Fibroblast of mammary gland (primary cell): Measurements from ENCODE around the gene MMS19.

Experiments
- DNase-seq: peaks from one replicate; pipeline ENCODE4 v3.0.0-alpha.2; 2010; ENCODE audit warnings: low read depth
- H3K4me3 ChIP-seq: 2 replicates; pipeline ENCODE4 v1.5.1; 2011; ENCODE audit warnings: low read depth, mild to moderate bottlenecking, low read length, moderate library complexity; ENCODE audit not compliant: control insufficient read depth
- TF ChIP-seq, protein P1 (sequence below): conservative IDR thresholded peaks from 2 replicates; pipeline ENCODE4 v1.5.1; 2011; ENCODE audit warnings: low read depth, low read length, inconsistent platforms; ENCODE audit not compliant: control insufficient read depth, insufficient read depth

MMS19 gene

DNA sequence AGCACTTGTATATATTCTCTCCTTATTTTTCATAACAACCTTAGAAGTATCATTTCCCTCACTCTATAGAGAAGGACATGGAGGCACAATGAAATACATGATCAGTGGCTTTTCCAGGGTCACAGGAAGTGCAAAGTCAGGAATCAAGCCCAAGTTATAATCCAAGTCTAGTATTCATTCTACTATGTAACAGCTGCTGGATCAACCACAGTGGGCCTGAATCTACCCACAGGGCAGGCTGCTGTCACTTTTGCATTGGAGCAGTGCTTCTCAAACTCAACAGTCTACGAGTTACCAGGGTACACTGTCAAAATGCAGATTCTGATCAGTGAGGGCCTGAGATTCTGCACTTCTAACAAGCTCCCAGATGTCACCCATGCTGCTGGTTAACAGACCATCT lies 34.0 kb downstream of the MMS19 start:
- TF ChIP-seq, protein P1, sequence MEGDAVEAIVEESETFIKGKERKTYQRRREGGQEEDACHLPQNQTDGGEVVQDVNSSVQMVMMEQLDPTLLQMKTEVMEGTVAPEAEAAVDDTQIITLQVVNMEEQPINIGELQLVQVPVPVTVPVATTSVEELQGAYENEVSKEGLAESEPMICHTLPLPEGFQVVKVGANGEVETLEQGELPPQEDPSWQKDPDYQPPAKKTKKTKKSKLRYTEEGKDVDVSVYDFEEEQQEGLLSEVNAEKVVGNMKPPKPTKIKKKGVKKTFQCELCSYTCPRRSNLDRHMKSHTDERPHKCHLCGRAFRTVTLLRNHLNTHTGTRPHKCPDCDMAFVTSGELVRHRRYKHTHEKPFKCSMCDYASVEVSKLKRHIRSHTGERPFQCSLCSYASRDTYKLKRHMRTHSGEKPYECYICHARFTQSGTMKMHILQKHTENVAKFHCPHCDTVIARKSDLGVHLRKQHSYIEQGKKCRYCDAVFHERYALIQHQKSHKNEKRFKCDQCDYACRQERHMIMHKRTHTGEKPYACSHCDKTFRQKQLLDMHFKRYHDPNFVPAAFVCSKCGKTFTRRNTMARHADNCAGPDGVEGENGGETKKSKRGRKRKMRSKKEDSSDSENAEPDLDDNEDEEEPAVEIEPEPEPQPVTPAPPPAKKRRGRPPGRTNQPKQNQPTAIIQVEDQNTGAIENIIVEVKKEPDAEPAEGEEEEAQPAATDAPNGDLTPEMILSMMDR: no peak
- DNase-seq: no peak
- no peak overlapping the region for H3K4me3 ChIP-seq

GRCh38 chr10:97463363-97464132 lies 34.7 kb downstream of the MMS19 start:
- H3K4me3 ChIP-seq: no peak overlapping the region
- DNase-seq: peak; percentile 96
- TF ChIP-seq, protein P1: peak; percentile 93

DNA sequence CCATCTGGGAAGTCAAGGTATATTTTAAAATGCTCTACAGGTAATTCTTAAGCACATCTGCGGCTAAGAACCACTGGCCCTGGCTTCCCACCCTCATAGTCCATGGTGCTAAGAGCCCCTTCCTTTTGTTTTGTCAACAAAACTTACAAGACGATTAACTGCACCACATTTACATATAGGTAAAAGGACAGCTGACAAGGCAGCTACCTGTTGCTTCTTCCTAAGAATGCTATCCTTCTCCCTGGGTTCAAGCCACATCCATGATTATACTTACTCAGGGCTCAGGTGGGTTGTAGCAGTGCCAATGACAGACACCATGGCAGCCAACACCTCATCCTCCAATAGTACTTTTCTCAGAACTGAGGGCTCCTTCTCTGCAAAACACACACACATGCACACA lies 35.9 kb downstream of the MMS19 start:
- H3K4me3 ChIP-seq: no peak overlapping the region
- DNase-seq: no peak
- TF ChIP-seq, protein P1: no peak

DNA sequence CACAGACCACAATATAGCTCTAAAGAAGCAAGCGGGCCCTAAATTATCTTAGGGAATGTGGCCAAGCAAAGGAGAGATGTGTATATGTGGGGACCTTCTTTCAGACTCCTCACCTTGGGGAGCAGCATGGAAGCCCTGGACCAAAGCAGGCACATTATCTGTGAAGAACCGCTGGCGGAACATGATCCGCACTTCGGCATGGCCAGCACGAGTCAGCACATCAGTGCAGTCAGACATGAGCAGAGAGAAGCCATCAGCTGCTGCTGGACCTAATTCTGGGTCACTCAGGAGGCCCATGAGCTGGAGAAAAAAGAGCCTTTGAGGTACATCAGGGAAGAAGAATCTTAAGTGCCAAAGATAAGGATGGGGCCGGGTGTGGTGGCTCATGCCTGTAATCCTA lies 38.3 kb downstream of the MMS19 start:
- TF ChIP-seq, protein P1: no peak
- no peak for DNase-seq
- H3K4me3 ChIP-seq: no peak overlapping the region

GRCh38 chr10:97459111-97459510 lies 39.1 kb downstream of the MMS19 start:
- TF ChIP-seq, protein P1: no peak
- DNase-seq: no peak
- H3K4me3 ChIP-seq: no peak overlapping the region

GRCh38 chr10:97456686-97457065 lies 41.5 kb downstream of the MMS19 start:
- DNase-seq: no peak
- H3K4me3 ChIP-seq: no peak overlapping the region
- TF ChIP-seq, protein P1: no peak
